HEK293T (cell line): ENCODE data around the gene HDAC10.
A peak's percentile ranks its signal among the peaks of the same experiment; 100 is the strongest.

Experiments used
- CTCF ChIA-PET: fragments of 350-600 bp; formaldehyde crosslinking; extraction: SDS; loops from one replicate; lab custom pipeline; 2021; ENCODE audit warnings: antibody characterized with exemption, inconsistent platforms; lab: Yijun Ruan, JAX
- POLR2A ChIA-PET: fragments of 350-600 bp; formaldehyde crosslinking; extraction: SDS; loops from one replicate; lab custom pipeline; 2020; ENCODE audit warnings: antibody characterized with exemption, inconsistent platforms; lab: Yijun Ruan, JAX
- DNase-seq: peaks from one replicate; pipeline ENCODE4 v3.0.0; 2012; ENCODE audit warnings: mixed read lengths; ENCODE audit errors: extremely low spot score
- ARNT ChIP-seq: fragments of 450-650 bp; IDR thresholded peaks from 2 replicates; pipeline ENCODE4 v1.6.1; 2017; ENCODE audit warnings: mild to moderate bottlenecking
- BHLHE40 ChIP-seq: fragments of 450-650 bp; IDR thresholded peaks from 2 replicates; pipeline ENCODE4 v1.6.1; 2016; ENCODE audit warnings: mild to moderate bottlenecking, moderate library complexity, borderline replicate concordance
- CTBP1 ChIP-seq: fragments of 450-650 bp; IDR thresholded peaks from 2 replicates; pipeline ENCODE4 v1.6.1; 2016; ENCODE audit warnings: borderline replicate concordance
- ELF4 ChIP-seq: fragments of 450-650 bp; IDR thresholded peaks from 2 replicates; pipeline ENCODE4 v1.6.1; 2017; ENCODE audit warnings: antibody characterized with exemption
- FOXA1 ChIP-seq: fragments of 450-650 bp; IDR thresholded peaks from 2 replicates; pipeline ENCODE4 v1.6.1; 2016; ENCODE audit warnings: mild to moderate bottlenecking
- FOXK2 ChIP-seq: fragments of 450-650 bp; IDR thresholded peaks from 2 replicates; pipeline ENCODE4 v1.6.1; 2016; ENCODE audit warnings: mild to moderate bottlenecking
- FOXM1 ChIP-seq: fragments of 450-650 bp; IDR thresholded peaks from 2 replicates; pipeline ENCODE4 v1.6.1; 2017; ENCODE audit warnings: mild to moderate bottlenecking, borderline replicate concordance
- HDGF ChIP-seq: fragments of 450-650 bp; IDR thresholded peaks from 2 replicates; pipeline ENCODE4 v1.6.1; 2017; ENCODE audit warnings: antibody characterized with exemption, borderline replicate concordance
- L3MBTL2 ChIP-seq: fragments of 450-650 bp; conservative IDR thresholded peaks from 2 replicates; pipeline ENCODE4 v1.6.1; 2016; ENCODE audit warnings: mild to moderate bottlenecking
- LEF1 ChIP-seq: fragments of 450-650 bp; IDR thresholded peaks from 2 replicates; pipeline ENCODE4 v1.6.1; 2017; ENCODE audit warnings: mild to moderate bottlenecking, borderline replicate concordance
- NFRKB ChIP-seq: fragments of 450-650 bp; IDR thresholded peaks from 2 replicates; pipeline ENCODE4 v1.6.1; 2016; ENCODE audit warnings: mild to moderate bottlenecking, moderate library complexity
- PKNOX1 ChIP-seq: fragments of 450-650 bp; IDR thresholded peaks from 2 replicates; pipeline ENCODE4 v1.6.1; 2016
- SP1 ChIP-seq: fragments of 450-650 bp; IDR thresholded peaks from 2 replicates; pipeline ENCODE4 v1.6.1; 2017
- SUZ12 ChIP-seq: fragments of 450-650 bp; IDR thresholded peaks from 2 replicates; pipeline ENCODE4 v1.6.1; 2016; ENCODE audit warnings: mild to moderate bottlenecking
- TARDBP ChIP-seq: fragments of 450-650 bp; IDR thresholded peaks from 2 replicates; pipeline ENCODE4 v1.6.1; 2016
- ZNF384 ChIP-seq: fragments of 450-650 bp; IDR thresholded peaks from 2 replicates; pipeline ENCODE4 v1.6.1; 2016

HDAC10 gene

GRCh38 chr22:50250555-50251476 is at the start of gene HDAC10:
HDAC10 (minus strand) TSS chr22:50251265; CDS start chr22:50251032, 233 bp downstream.
- TF ChIP-seq L3MBTL2: peak; percentile 40; the same call in 1 of the 2 replicates
- TF ChIP-seq SP1: no peak
- peak; percentile 75 for DNase-seq
- ChIA-PET POLR2A (interaction anchor here (0.6 to 1.9 kb wide), 9 partner anchors 8 to 482 kb away, joined by 3 to 13 read pairs (median 4); partner anchors contain the start of genes LMF2, MAPK12, NCAPH2 and SCO2), CTCF (interaction anchor here (0.6 to 2.0 kb wide), 3 partner anchors 13 to 56 kb away, joined by 3 to 6 read pairs (median 3); partner anchors contain the start of gene PLXNB2)

GRCh38 chr22:50300620-50301257 is 49.7 kb upstream of the HDAC10 start:
- ChIA-PET CTCF (interaction anchor here (0.6 kb wide), 1 partner anchor 65 kb away, joined by 4 read pairs; no protein-coding TSS in a partner anchor), POLR2A (interaction anchor here (1.5 kb wide), 1 partner anchor 29 kb away, joined by 3 read pairs; no protein-coding TSS in a partner anchor)
- TF ChIP-seq CTBP1: no peak
- TF ChIP-seq HDGF: no peak
- no peak for TF ChIP-seq NFRKB
- no peak for TF ChIP-seq SP1
- no peak for TF ChIP-seq TARDBP
- TF ChIP-seq LEF1: no peak
- no peak for TF ChIP-seq FOXM1
- DNase-seq: no peak

- DNase-seq: no peak
- TF ChIP-seq NFRKB: no peak
- TF ChIP-seq L3MBTL2: no peak
- no peak for TF ChIP-seq FOXK2
- TF ChIP-seq ZNF384: no peak
- no peak for TF ChIP-seq BHLHE40
- TF ChIP-seq SUZ12: no peak
- no peak for TF ChIP-seq ELF4
- no peak for TF ChIP-seq SP1
- TF ChIP-seq FOXA1: no peak
- TF ChIP-seq LEF1: no peak
- TF ChIP-seq ARNT: no peak
- TF ChIP-seq CTBP1: no peak
- TF ChIP-seq FOXM1: no peak
- TF ChIP-seq TARDBP: no peak
- TF ChIP-seq PKNOX1: no peak
- TF ChIP-seq HDGF: no peak
- ChIA-PET CTCF (interaction anchor here (0.6 kb wide), 1 partner anchor 66 kb away, joined by 4 read pairs; no protein-coding TSS in a partner anchor), POLR2A (no interaction called here)
Measured at GRCh38 chr22:50299785-50300619, 48.9 kb upstream of the HDAC10 start.

- TF ChIP-seq ZNF384 (no peak), SP1 (no peak), LEF1 (no peak), TARDBP (no peak), HDGF (no peak), PKNOX1 (no peak), CTBP1 (no peak), BHLHE40 (no peak), FOXM1 (no peak), SUZ12 (no peak), NFRKB (no peak), FOXK2 (no peak), ARNT (no peak), FOXA1 (no peak), ELF4 (no peak), L3MBTL2 (no peak)
- CTCF ChIA-PET: no interaction called here
Measured at GRCh38 chr22:50298937-50299784, 48.1 kb upstream of the HDAC10 start.

GRCh38 chr22:50298266-50298637 is 47.2 kb upstream of the HDAC10 start:
- DNase-seq: no peak
- TF ChIP-seq L3MBTL2 (no peak), HDGF (no peak)
- CTCF ChIA-PET: no interaction called here
- POLR2A ChIA-PET: no interaction called here

More at GRCh38 chr22:50298937-50299784, 48.1 kb upstream of the HDAC10 start:
- POLR2A ChIA-PET: interaction anchor here (0.6 kb wide), 1 partner anchor 47 kb away, joined by 3 read pairs; no protein-coding TSS in a partner anchor
- peak; percentile 28 for DNase-seq
